C1 segment of cervical spinal cord (tissue), 14 donors: ENCODE results near the gene PGBD5.
A peak's percentile ranks its signal among the peaks of the same experiment; 100 is the strongest.

ENCODE experiments used
- DNase-seq, 14 donors: peaks; one replicate each; lab custom pipeline; 2025; lab: John Stamatoyannopoulos, UW

The PGBD5 gene

GRCh38 chr1:230350208-230350921 is 75.8 kb downstream of the PGBD5 start:
- peak in 1 of 14 donors; percentile 57 for DNase-seq

- no peak for DNase-seq
These were observed 77.1 kb downstream of the PGBD5 start for GRCh38 chr1:230349020-230349393.

DNA sequence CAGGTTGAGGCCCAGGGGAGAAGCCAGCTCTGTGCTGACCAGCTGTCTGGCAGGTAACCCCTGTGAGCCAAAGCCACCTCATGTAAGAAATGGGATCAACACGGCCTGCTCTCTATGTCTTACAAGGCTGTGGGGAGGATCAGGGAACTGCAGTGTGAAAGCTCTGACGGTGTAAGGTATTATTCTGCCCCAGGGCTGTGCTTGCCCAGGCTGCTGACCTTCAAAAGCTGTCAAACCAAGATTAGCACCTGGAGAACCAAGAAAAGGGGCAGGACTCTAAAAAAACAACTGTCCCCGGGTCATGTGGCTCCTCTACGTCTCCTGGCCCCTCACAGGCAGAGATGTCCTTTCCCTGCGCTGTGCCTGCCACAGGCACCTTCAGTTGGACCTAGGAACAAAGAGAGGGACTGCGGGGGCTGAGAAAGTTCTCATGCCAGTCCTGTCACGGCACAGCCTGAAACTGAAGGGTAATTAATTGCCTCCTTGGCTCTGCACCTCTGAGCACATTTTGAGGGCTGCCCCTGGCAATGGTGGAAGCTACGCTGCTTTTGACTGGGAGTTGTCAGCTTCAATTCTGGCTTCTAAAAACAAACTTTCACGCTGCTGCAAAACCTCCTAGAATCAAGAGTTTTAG is 77.6 kb downstream of the PGBD5 start:
- peak in 5 of 14 donors; percentile 20 to 59 (median 31) for DNase-seq

DNA sequence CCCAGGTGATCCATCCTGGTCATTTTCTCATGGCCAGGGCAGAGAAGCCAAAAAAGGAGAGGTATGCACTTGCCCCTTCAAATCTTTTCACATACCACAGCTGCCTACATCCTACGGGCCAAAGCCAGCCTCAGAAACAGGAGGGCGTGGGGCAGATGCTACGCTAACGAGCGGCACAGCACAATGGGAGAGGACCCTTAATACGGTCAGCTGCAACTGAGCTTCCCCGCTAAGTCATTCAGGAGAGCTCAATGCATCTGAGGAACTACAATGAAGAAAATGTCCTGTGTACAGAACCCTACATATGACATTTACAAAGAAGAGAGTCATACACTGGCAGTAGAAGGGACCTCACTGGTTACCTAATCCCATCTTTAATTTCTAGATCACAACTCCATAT is 78.2 kb downstream of the PGBD5 start:
- DNase-seq = no peak

GRCh38 chr1:230345139-230345885 is 80.8 kb downstream of the PGBD5 start:
- DNase-seq = peak in 5 of 14 donors; percentile 27 to 68 (median 36)

GRCh38 chr1:230342699-230343098 is 83.4 kb downstream of the PGBD5 start:
- no peak for DNase-seq

GRCh38 chr1:230342019-230342418 is 84.1 kb downstream of the PGBD5 start:
- peak in 1 of 14 donors; percentile 25 for DNase-seq

GRCh38 chr1:230341162-230341546 is 85.0 kb downstream of the PGBD5 start:
- no peak for DNase-seq

DNA sequence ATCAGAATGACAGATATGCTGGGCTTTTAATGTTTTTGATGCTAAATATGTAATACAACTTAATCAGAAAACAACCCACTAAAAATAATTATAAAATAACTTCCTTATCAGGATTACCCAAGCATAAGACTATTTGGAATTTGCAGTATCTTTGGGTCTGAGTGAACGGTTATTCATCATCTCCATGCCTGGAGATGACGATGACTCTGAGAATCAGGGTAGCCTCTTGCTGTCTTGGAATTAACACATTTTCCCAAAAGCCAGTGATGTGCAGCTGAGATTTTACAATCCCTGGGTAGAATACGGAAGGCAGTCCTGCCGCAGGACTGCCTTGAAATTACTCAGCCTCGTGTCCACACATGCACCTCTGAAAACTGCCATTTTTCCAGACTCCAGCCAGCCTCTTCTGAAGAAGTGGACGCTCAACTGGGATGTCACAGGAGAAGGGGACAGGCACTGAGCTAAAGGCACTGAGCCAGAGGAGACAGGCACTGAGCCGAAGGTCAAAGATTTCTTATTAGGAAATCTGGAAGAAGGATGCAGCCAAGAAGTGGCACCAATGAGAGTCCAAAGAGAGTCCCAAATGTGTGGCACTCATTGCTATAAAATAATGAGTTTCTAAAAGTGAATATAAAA is 85.5 kb downstream of the PGBD5 start:
- no peak for DNase-seq

DNA sequence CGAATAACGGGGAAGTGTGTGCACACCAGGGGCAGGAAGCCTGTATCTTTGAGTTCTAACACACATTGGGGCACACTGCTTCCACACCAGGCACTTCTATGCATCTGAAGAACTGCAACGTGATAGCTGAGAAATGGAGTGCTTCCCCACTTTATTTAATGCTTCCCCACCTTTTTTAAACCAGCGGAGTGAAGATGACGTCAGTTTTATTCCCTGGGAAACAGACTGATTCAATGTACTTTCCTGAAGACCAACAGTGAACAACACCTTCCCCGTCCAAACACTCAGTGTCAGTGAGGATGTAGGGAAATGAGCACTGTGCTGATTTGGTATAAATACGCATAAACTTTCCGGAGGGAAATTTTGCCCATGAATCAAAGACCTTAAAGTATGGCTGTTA is 87.1 kb downstream of the PGBD5 start:
- no peak for DNase-seq

DNA sequence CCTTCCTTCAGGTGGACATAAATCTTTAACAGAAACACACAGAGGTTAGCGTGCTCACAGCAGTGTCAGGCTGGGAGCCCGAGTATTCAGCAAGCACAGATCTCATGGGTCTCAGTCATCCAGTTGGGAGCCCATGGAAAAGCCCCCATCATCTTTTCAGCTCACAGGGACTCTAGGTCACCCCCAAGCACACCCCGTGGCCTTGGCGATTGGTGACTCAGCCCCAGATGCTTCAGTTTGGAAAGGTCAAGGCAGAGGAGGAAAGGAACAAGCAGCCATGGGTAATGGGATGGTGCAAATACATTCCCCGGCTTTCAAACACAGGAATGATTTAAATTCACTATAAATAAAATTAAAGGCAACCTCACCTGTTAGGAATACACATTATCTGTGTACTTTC is 88.9 kb downstream of the PGBD5 start:
- no peak for DNase-seq

DNA sequence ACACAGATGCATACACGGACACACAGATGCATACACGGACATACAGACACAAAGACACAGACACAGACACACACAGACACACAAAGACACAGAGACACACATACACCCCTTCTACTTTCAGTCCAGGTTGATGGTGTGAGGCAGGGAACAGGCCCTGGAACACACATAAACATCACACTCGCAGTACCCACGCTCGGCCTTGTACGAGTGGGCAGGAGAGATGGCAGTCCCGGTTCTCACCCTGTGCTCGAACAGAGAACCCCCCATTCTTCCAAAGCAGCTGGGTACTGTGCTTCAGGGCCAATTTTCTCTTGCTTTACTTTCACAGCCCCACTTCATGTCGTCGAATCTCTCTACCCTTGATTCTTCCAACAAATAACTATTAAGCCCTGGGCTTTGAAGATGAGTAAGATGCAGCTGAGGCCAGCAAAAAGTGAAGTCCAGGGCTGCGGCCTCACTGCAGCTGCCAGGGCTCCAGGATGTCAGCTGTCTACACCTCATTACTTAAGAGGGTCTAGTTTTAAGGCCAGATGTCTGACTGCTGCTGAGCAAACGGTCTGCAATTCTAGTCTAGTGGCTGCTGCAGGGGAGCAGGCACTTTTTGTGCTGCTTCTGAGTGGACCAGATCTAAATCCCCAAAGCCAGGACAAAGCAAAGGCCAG is 90.1 kb downstream of the PGBD5 start:
- DNase-seq = no peak

DNA sequence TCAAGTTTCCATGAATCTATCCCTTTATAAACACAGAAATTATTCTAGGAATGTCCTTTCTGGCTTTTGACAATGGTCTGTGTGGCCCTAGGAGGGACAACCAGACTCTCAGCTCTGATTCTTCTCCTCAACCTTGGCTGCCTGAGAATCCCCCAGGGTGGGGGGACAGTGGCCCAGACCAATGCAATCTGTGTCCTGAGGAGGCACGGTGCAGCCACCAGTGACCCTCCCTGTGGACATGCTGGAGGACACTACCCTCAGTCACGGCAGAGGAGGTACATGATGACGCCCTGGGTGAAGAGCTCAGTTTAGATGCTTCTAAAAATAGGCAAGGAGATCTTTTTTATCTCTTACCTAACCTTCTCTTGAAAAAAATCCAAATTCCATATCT is 91.7 kb downstream of the PGBD5 start:
- no peak for DNase-seq

GRCh38 chr1:230333590-230334446 is 92.3 kb downstream of the PGBD5 start:
- no peak for DNase-seq

DNA sequence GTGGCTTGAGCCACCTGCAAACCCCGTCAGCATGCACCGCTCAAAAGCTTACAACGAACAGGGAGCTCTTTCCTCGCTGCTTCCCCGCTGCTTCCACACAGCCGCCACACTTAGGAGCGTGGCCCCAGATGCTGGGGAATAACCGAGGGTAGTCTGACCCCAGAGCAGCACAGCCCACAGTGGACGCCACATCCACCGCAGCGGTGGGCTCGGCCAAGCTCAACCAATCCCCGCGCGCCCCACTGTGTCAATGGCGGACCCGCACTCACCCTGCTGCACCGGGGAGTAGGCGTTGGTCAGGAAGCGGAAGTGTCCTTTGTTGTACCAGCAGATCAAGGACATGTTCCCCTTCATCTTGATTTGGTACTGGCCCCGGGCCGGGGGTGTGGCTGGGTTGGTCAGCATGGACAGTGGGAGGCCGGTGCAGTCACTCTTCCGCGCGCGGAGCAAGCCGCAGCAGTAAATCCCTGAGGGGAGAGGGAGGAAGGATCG is 93.5 kb downstream of the PGBD5 start:
- peak in 2 of 14 donors; percentile 23 to 34 for DNase-seq

- no peak for DNase-seq
These were observed 94.1 kb downstream of the PGBD5 start for GRCh38 chr1:230332061-230332460.

- DNase-seq = no peak
These were observed 96.0 kb downstream of the PGBD5 start for GRCh38 chr1:230330157-230330556.

DNA sequence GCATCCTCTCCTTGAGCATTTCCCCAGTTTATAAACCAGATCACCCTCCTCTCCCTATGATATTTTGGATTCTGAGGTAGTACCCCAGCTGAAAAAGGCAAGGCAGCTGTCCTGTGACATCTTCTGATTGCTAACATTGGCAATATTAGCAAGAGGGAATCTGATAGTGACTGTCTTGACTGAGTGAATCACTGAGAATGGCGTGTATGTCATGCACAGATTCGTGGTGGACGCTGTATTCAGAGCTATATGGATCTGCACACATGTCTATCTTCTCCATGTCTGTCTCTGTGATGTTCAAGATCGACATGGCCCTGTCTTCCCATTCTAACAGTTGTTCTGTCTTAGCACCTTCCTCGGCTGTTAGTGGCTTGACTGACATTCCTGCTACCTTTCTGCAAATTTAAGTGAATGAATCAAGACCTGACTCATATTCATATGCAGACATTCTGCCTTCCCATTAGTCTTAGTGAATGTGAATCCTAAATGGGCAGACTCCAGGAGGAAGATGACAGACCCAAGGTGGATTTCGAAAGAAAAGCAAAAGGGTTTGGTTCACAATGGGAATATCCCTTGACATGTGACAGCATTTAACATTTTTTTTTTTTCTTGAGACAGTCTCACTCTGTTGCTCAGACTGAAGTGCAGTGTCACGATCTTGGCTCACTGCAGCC is 97.7 kb downstream of the PGBD5 start:
- no peak for DNase-seq

- DNase-seq = no peak
These were observed 98.2 kb downstream of the PGBD5 start for GRCh38 chr1:230327892-230328284.
